ENCODE results near the gene CLEC4M. TPM values are rescaled to one million over a fixed set of nuclear protein-coding genes. Genes with fewer than 3 reads are reported as not detected.
"Not testable (repeated sequence)": the region's sequence is repeated elsewhere in the genome, so short reads cannot be mapped to it uniquely, and the experiment has no call there.

Gene CLEC4M
- total RNA-seq, 3 donors from 2014 or later, result 1.3 TPM; not detected in 2

DNA sequence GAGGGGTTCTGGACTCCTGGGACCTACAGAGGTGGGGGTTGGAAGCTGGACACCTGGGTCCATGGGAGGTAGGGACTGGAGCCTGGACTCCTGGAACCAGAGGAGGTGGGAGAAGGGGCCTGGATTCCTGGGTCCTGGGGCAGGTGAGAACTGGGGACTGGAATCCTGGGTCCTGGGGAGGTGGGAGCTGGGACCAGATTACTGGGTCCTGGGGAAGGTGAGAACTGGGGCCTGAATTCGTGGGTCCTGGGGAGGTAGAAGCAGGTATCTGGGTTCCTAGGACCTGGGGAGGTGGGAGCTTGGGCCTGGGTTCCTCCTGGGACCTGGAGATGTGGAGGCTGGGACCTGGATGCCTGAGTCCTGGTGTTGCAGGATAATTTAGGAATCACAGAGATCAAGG is 653 bp downstream of the CLEC4M start:
- Histone ChIP-seq H3K27ac (no peak overlapping the region), H3K4me1 (no peaks in the 10 kb centered on the region), H3K9me3 (peaks cover 12 to 14% of the 10 kb centered on the region in 2 donors), H3K36me3 (no peaks in the 10 kb centered on the region), H3K27me3 (peaks cover 0 to 19% of the 10 kb centered on the region in 2 donors), H3K4me3 (no peak overlapping the region)
- intact Hi-C loops (cut with DNase I; ENCODE audit: low total_unique reads), result no loop called here
- no peak for DNase-seq (ENCODE audit: low spot score in 2 of 2)
- TF ChIP-seq, protein P1, sequence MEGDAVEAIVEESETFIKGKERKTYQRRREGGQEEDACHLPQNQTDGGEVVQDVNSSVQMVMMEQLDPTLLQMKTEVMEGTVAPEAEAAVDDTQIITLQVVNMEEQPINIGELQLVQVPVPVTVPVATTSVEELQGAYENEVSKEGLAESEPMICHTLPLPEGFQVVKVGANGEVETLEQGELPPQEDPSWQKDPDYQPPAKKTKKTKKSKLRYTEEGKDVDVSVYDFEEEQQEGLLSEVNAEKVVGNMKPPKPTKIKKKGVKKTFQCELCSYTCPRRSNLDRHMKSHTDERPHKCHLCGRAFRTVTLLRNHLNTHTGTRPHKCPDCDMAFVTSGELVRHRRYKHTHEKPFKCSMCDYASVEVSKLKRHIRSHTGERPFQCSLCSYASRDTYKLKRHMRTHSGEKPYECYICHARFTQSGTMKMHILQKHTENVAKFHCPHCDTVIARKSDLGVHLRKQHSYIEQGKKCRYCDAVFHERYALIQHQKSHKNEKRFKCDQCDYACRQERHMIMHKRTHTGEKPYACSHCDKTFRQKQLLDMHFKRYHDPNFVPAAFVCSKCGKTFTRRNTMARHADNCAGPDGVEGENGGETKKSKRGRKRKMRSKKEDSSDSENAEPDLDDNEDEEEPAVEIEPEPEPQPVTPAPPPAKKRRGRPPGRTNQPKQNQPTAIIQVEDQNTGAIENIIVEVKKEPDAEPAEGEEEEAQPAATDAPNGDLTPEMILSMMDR (IDR thresholded peaks at IDR 0.05), result no peak
- TF ChIP-seq POLR2AphosphoS5 (IDR thresholded peaks at IDR 0.05) (no peak), POLR2A (IDR thresholded peaks at IDR 0.05) (no peak)

DNA sequence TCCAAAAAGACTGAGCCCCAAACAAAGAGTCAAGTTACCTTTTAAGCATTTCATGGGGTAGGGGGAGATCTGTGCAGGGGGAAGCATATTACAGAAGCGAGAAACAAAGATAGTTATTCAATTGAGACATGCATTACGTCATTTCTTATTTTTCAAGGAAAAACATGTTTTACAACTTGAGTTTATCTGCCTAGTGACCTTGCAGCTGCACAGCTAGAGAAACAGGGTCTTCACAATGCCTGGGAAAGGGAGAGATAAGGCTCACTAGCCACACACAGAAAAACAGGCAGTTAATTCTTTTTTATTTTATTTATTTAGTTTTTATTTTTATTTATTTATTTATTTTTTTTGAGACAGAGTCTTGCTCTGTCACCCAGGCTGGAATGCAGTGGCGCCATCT is 1.1 kb downstream of the CLEC4M start:
- intact Hi-C loops (cut with DNase I; ENCODE audit: low total_unique reads); H3K27ac ChIP-seq; DNase-seq (ENCODE audit: low spot score in 2 of 2); H3K9me3 ChIP-seq; H3K4me1 ChIP-seq; H3K4me3 ChIP-seq; H3K36me3 ChIP-seq: not testable (repeated sequence)
- peaks cover 0 to 19% of the 10 kb centered on the region in 2 donors for H3K27me3 ChIP-seq

DNA sequence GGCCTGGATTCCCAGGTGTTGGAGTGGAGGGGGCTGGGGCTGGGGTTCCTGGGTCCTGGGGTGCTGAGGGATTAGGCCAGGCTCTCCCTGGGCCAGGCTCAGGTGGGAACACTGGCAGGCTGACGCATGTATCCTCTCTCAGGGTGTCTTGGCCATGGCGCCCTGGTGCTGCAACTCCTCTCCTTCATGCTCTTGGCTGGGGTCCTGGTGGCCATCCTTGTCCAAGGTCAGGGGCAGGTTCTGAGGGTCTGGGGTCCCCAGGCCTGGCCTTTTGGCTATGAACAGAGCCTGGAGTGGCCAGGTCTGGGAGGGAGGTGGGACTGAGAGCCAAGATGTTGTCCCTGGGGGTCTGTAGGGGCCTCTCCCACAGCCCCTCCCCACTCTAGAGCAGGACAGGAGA is 2.0 kb downstream of the CLEC4M start:
- H3K4me1 ChIP-seq; H3K27ac ChIP-seq; H3K4me3 ChIP-seq; intact Hi-C loops (cut with DNase I; ENCODE audit: low total_unique reads); H3K9me3 ChIP-seq; DNase-seq (ENCODE audit: low spot score in 2 of 2); H3K36me3 ChIP-seq: not testable (repeated sequence)
- peaks cover 0 to 20% of the 10 kb centered on the region in 2 donors for H3K27me3 ChIP-seq

DNA sequence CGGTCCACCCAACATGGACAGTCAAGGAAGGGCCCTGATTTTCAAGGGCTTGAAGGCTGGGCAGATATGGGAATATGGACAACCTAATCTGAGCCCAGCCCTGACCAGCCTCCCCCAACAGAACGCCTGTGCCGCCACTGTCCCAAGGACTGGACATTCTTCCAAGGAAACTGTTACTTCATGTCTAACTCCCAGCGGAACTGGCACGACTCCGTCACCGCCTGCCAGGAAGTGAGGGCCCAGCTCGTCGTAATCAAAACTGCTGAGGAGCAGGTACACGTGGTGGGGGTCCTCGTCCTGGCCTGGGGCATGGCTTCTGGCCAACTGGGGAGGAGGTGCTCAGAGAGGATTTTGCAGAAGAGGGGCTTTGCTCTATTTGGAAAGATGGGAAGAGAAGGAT is 3.5 kb downstream of the CLEC4M start:
- Histone ChIP-seq H3K27me3 (peaks cover 0 to 31% of the 10 kb centered on the region in 2 donors), H3K27ac (no peak overlapping the region), H3K9me3 (no peaks in the 10 kb centered on the region), H3K36me3 (no peaks in the 10 kb centered on the region), H3K4me3 (no peak overlapping the region), H3K4me1 (no peaks in the 10 kb centered on the region)
- intact Hi-C loops (cut with DNase I; ENCODE audit: low total_unique reads), result no loop called here
- TF ChIP-seq, protein P1 (IDR thresholded peaks at IDR 0.05), result no peak
- no peak for TF ChIP-seq POLR2A (IDR thresholded peaks at IDR 0.05)
- no peak for TF ChIP-seq POLR2AphosphoS5 (IDR thresholded peaks at IDR 0.05)
- no peak for DNase-seq (ENCODE audit: low spot score in 2 of 2)

DNA sequence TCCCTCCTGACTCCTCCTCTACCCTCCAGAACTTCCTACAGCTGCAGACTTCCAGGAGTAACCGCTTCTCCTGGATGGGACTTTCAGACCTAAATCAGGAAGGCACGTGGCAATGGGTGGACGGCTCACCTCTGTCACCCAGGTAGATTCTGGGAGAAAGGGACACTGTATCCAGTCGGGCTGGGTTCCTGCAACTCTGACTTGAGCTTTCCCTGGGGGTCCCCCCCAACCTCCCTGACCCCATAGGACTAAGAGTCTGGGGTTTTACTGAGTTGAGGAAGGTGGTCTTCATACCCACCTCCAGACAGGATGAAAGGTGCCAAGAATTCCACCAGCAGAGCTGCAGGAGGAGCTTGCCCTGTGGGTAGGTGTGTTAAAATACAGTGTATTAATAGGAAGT is 4.4 kb downstream of the CLEC4M start:
- intact Hi-C loops (cut with DNase I; ENCODE audit: low total_unique reads), result no loop called here

DNA sequence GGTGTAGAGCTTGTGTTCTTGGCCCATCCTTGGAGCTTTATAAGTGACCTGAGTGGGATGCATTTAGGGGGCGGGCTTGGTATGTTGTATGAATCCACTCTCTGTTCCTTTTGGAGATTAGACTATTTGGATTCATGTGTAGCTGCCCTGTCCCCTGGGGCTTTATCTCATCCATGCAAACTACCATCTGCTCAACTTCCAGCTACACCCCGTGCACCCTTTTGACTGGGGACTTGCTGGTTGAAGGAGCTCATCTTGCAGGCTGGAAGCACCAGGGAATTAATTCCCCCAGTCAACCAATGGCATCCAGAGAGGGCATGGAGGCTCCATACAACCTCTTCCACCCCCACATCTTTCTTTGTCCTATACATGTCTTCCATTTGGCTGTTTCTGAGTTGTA is 6.1 kb downstream of the CLEC4M start:
- peaks cover 0 to 32% of the 10 kb centered on the region in 2 donors for H3K27me3 ChIP-seq
- no peak overlapping the region for H3K27ac ChIP-seq
- intact Hi-C loops (cut with DNase I; ENCODE audit: low total_unique reads), result no loop called here
- TF ChIP-seq POLR2A (IDR thresholded peaks at IDR 0.05) (no peak), POLR2AphosphoS5 (IDR thresholded peaks at IDR 0.05) (no peak)
- TF ChIP-seq, protein P1 (IDR thresholded peaks at IDR 0.05), result no peak
- H3K4me1 ChIP-seq, result no peaks in the 10 kb centered on the region
- no peaks in the 10 kb centered on the region for H3K9me3 ChIP-seq
- no peak overlapping the region for H3K4me3 ChIP-seq
- H3K36me3 ChIP-seq, result no peaks in the 10 kb centered on the region
- DNase-seq (ENCODE audit: low spot score in 2 of 2), result no peak

More for the DNA sequence above, 4.4 kb downstream of the CLEC4M start:
- no peaks in the 10 kb centered on the region for H3K9me3 ChIP-seq
- TF ChIP-seq POLR2AphosphoS5 (IDR thresholded peaks at IDR 0.05), result no peak
- TF ChIP-seq, protein P1 (IDR thresholded peaks at IDR 0.05), result no peak
- no peak for TF ChIP-seq POLR2A (IDR thresholded peaks at IDR 0.05)
- H3K4me1 ChIP-seq, result no peaks in the 10 kb centered on the region
- no peak overlapping the region for H3K4me3 ChIP-seq
- H3K36me3 ChIP-seq, result no peaks in the 10 kb centered on the region
- no peak overlapping the region for H3K27ac ChIP-seq
- no peak for DNase-seq (ENCODE audit: low spot score in 2 of 2)
- H3K27me3 ChIP-seq, result peaks cover 0 to 32% of the 10 kb centered on the region in 2 donors

Data from breast epithelium (tissue), 4 donors.